GM19463 (cell line): ENCODE data around the gene PYGB.

Source experiments
- ATAC-seq: cut with Tn5 transposase; IDR thresholded peaks from one replicate; pipeline ENCODE4 v1.9.1; 2021; ENCODE audit warnings: mild to moderate bottlenecking, moderate library complexity; ENCODE audit not compliant: unreplicated experiment

The PYGB gene

GRCh38 chr20:25215521-25215920 is 32.4 kb upstream of the PYGB start:
- ATAC-seq: no peak

GRCh38 chr20:25216199-25216945 is 31.5 kb upstream of the PYGB start:
- ATAC-seq: no peak

- no peak for ATAC-seq
These were observed 30.4 kb upstream of the PYGB start for GRCh38 chr20:25217161-25218108.

GRCh38 chr20:25218109-25218486 is 29.8 kb upstream of the PYGB start:
- no peak for ATAC-seq

GRCh38 chr20:25218492-25218891 is 29.4 kb upstream of the PYGB start:
- ATAC-seq: no peak

GRCh38 chr20:25219365-25219764 is 28.5 kb upstream of the PYGB start:
- ATAC-seq: no peak

GRCh38 chr20:25220021-25220730 is 27.7 kb upstream of the PYGB start:
- ATAC-seq: no peak

- no peak for ATAC-seq
These were observed 26.9 kb upstream of the PYGB start for GRCh38 chr20:25220810-25221591.

- ATAC-seq: no peak
These were observed 26.1 kb upstream of the PYGB start for GRCh38 chr20:25221592-25222460.

DNA sequence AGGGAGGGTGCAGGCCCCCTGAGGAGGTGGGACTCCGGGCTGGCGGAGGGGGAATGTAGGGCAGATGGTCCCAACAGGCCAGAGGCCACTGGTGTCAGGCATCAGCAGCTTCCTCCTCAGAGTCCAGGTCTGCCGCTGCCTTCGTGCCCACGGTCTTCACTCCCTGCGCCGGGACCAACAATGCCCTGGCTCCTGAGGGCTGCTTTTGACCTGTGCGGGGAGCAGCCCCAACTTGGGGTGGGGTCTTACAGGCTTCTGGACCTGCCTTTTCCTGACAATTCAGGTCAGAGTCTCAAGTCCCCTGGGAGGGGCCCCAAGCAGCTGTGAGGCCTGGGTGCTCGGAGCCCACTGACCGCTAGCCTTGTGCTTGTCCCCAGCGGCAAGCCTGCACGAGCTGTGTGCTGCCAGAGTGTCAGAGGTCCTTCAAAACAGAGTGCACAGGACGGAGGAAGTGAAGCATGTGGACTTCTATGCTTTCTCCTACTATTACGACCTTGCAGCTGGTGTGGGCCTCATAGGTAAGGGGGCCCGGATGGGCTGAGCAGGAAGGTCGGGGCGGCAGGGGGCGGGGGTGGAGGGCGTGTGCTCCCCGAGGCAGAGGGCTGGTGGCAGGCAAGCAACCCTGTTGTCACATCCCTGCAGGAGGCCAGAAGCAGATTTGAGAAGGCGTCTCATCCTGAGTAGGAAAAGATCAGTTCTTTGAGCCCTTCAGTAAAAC is 25.3 kb upstream of the PYGB start:
- ATAC-seq: no peak

DNA sequence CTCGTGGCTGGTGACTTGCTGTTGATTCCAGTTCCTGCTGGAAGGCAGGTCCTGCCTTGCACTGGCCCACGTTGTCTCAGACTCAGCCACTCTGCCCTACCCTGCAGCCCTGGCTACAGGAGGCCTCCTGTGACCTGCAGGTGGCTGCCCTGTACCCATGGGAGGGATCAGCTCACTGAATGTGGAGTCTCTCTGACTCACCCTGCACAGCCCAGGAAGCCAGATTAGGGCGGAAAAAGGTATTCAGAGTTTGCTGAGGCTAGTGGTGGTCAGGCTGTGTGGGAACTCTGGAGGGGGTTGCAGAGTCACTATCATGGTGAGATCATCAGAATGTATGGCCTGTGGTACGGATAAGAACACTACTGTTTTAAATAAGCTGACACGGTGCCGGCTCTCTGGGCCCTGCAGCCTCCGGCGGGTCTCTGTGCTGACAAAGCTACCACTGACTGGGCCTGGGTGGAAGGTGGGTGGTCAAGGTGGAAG is 24.7 kb upstream of the PYGB start:
- ATAC-seq: peak; percentile 80

- no peak for ATAC-seq
These were observed 23.8 kb upstream of the PYGB start for GRCh38 chr20:25223765-25224720.

DNA sequence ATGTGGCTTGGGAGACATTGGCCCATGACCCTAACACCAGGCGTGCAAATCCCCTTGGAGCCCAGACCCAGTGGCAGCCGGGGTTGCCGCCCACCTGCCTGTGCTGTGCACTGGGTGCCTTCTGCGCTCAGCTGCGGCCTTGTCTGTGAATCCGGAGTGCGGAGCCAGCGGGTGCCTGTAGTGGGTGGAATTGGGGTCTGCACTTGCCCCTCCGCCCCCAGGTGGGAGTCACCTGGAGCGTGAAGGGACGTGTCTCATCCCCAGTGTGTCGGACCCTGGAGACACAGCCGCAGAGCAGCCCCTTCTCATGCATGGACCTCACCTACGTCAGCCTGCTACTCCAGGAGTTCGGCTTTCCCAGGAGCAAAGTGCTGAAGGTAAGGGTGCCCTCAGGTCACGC is 22.9 kb upstream of the PYGB start:
- ATAC-seq: no peak

- ATAC-seq: no peak
These were observed 22.0 kb upstream of the PYGB start for GRCh38 chr20:25225642-25226432.

- no peak for ATAC-seq
These were observed 21.2 kb upstream of the PYGB start for GRCh38 chr20:25226433-25227316.

DNA sequence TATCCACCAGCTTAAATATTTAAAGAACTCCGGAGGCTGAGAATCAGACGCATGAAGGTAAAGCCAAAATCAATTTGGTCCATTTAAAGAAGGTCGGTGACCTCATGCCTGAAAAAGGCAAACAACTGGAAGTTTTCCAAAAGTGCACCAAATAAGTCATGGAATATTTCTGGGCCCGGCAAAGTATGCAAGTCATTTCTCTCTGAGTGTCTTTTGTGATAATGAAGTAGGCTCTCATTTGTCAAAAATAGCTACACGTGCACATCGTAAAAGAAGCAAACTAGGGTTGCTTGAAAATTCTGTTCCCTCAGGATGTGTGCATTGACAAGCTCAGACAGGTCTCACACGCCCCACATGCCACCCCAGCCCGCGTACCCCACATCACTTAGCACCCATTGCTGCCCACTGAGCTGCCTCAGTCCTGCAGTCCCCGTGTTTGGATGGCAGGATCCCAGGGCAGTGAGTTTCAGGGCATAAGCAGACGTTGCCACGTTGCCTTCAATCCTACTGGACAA is 20.5 kb upstream of the PYGB start:
- no peak for ATAC-seq
